ENCODE results near the gene KEAP1.

- TF ChIP-seq CTCF (IDR thresholded peaks at IDR 0.05 in 2 of 3, conservative IDR thresholded peaks at IDR 0.05 in 1 of 3; ENCODE audit: borderline replicate concordance in 1 of 3, insufficient read depth in 1 of 3, low read depth in 2 of 3, low read length in 2 of 3) (no peak), CEBPB (IDR thresholded peaks at IDR 0.05; ENCODE audit: low read depth) (no peak), EZH2phosphoT487 (IDR thresholded peaks at IDR 0.05; ENCODE audit: borderline replicate concordance) (no peak), POLR2AphosphoS5 (IDR thresholded peaks at IDR 0.05; ENCODE audit: low read depth, low read length) (no peak), ZFX (IDR thresholded peaks at IDR 0.05) (no peak), POLR2A (IDR thresholded peaks at IDR 0.05; ENCODE audit: borderline replicate concordance, extremely low read depth, insufficient read depth, insufficient read length) (no peak), MAX (IDR thresholded peaks at IDR 0.05) (no peak), SIN3A (IDR thresholded peaks at IDR 0.05; ENCODE audit: low read depth) (no peak), ZNF274 (IDR thresholded peaks at IDR 0.05; ENCODE audit: low read depth, low read length) (no peak), SRF (IDR thresholded peaks at IDR 0.05; ENCODE audit: low read depth) (no peak), FOSL1 (IDR thresholded peaks at IDR 0.05; ENCODE audit: low read depth) (no peak), ATF3 (IDR thresholded peaks at IDR 0.05) (no peak)
- TF ChIP-seq, protein P1, sequence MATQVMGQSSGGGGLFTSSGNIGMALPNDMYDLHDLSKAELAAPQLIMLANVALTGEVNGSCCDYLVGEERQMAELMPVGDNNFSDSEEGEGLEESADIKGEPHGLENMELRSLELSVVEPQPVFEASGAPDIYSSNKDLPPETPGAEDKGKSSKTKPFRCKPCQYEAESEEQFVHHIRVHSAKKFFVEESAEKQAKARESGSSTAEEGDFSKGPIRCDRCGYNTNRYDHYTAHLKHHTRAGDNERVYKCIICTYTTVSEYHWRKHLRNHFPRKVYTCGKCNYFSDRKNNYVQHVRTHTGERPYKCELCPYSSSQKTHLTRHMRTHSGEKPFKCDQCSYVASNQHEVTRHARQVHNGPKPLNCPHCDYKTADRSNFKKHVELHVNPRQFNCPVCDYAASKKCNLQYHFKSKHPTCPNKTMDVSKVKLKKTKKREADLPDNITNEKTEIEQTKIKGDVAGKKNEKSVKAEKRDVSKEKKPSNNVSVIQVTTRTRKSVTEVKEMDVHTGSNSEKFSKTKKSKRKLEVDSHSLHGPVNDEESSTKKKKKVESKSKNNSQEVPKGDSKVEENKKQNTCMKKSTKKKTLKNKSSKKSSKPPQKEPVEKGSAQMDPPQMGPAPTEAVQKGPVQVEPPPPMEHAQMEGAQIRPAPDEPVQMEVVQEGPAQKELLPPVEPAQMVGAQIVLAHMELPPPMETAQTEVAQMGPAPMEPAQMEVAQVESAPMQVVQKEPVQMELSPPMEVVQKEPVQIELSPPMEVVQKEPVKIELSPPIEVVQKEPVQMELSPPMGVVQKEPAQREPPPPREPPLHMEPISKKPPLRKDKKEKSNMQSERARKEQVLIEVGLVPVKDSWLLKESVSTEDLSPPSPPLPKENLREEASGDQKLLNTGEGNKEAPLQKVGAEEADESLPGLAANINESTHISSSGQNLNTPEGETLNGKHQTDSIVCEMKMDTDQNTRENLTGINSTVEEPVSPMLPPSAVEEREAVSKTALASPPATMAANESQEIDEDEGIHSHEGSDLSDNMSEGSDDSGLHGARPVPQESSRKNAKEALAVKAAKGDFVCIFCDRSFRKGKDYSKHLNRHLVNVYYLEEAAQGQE (IDR thresholded peaks at IDR 0.05; ENCODE audit: low read depth): no peak
Observed at GRCh38 chr19:10474962-10475451, 28.1 kb downstream of the KEAP1 start.
